ENCODE results near the gene HCK.

Gene HCK

GRCh38 chr20:32053648-32054047 is 1.6 kb downstream of the HCK start:
- no peak for TF ChIP-seq CTCF (conservative IDR thresholded peaks at IDR 0.05; ENCODE audit: low read depth)
- ChIA-PET POLR2A (ENCODE audit: low non-redundant PET) (no interaction called here), CTCF (no interaction called here)
- no peak overlapping the region for H3K27ac ChIP-seq
- no peak for DNase-seq (ENCODE audit: low spot score)

- no peak for DNase-seq (ENCODE audit: low spot score)
- H3K27ac ChIP-seq, result no peak overlapping the region
- ChIA-PET CTCF (interaction anchor here (0.6 kb wide), 1 partner anchor 55 kb away, joined by 3 read pairs; no protein-coding TSS in a partner anchor), POLR2A (ENCODE audit: low non-redundant PET) (no interaction called here)
- no peak for TF ChIP-seq CTCF (conservative IDR thresholded peaks at IDR 0.05; ENCODE audit: low read depth)
Measured at GRCh38 chr20:32056708-32057483, 4.9 kb downstream of the HCK start.

- CTCF ChIA-PET, result no interaction called here
- DNase-seq (ENCODE audit: low spot score), result no peak
- no peak overlapping the region for H3K27ac ChIP-seq
- TF ChIP-seq CTCF (conservative IDR thresholded peaks at IDR 0.05; ENCODE audit: low read depth), result no peak
- POLR2A ChIA-PET (ENCODE audit: low non-redundant PET), result no interaction called here
Measured at GRCh38 chr20:32057656-32058184, 5.7 kb downstream of the HCK start.

GRCh38 chr20:32059189-32059588 is 7.1 kb downstream of the HCK start:
- POLR2A ChIA-PET (ENCODE audit: low non-redundant PET), result no interaction called here
- no peak for DNase-seq (ENCODE audit: low spot score)
- CTCF ChIA-PET, result interaction anchor here (0.6 kb wide), 2 partner anchors 10 to 716 kb away, joined by 3 read pairs; no protein-coding TSS in a partner anchor
- TF ChIP-seq CTCF (conservative IDR thresholded peaks at IDR 0.05; ENCODE audit: low read depth), result no peak
- no peak overlapping the region for H3K27ac ChIP-seq

GRCh38 chr20:32062776-32063170 is 10.7 kb downstream of the HCK start:
- ChIA-PET CTCF (interaction anchor here (1.9 kb wide), 1 partner anchor 29 kb away, joined by 14 read pairs; no protein-coding TSS in a partner anchor), POLR2A (ENCODE audit: low non-redundant PET) (no interaction called here)
- DNase-seq (ENCODE audit: low spot score), result no peak
- TF ChIP-seq CTCF (conservative IDR thresholded peaks at IDR 0.05; ENCODE audit: low read depth), result no peak
- H3K27ac ChIP-seq, result no peak overlapping the region

GRCh38 chr20:32063695-32064094 is 11.7 kb downstream of the HCK start:
- no peak for DNase-seq (ENCODE audit: low spot score)
- POLR2A ChIA-PET (ENCODE audit: low non-redundant PET), result no interaction called here
- CTCF ChIA-PET, result interaction anchor here (0.6 to 1.9 kb wide), 3 partner anchors 12 to 1384 kb away, joined by 3 to 14 read pairs (median 3); no protein-coding TSS in a partner anchor
- H3K27ac ChIP-seq, result no peak overlapping the region
- no peak for TF ChIP-seq CTCF (conservative IDR thresholded peaks at IDR 0.05; ENCODE audit: low read depth)

All from RWPE1 (cell line).